Right forelimb (tissue), 1 donor: ENCODE measurements around the gene YBX2.
A peak's percentile ranks its signal among the peaks of the same experiment; 100 is the strongest.

ENCODE experiments used
- DNase-seq: peaks from one replicate; pipeline ENCODE4 v3.0.0-alpha.2; 2018

The YBX2 gene

GRCh38 chr17:7295230-7296180 is 1.1 kb upstream of the YBX2 start:
- DNase-seq: no peak

- no peak for DNase-seq
Observed at GRCh38 chr17:7293816-7294613, 424 bp downstream of the YBX2 start.

GRCh38 chr17:7293159-7293558 is 1.3 kb downstream of the YBX2 start:
- no peak for DNase-seq

- no peak for DNase-seq
Observed at GRCh38 chr17:7292729-7293128, 1.7 kb downstream of the YBX2 start.

- DNase-seq: no peak
Observed at GRCh38 chr17:7292194-7292593, 2.2 kb downstream of the YBX2 start.

GRCh38 chr17:7290685-7291084 is 3.8 kb downstream of the YBX2 start:
- DNase-seq: no peak

- no peak for DNase-seq
Observed at GRCh38 chr17:7290166-7290565, 4.3 kb downstream of the YBX2 start.

GRCh38 chr17:7289256-7290032 is 5.0 kb downstream of the YBX2 start:
- no peak for DNase-seq

- DNase-seq: no peak
Observed at GRCh38 chr17:7285679-7286078, 8.8 kb downstream of the YBX2 start.

- no peak for DNase-seq
Observed at GRCh38 chr17:7284911-7285310, 9.5 kb downstream of the YBX2 start.

GRCh38 chr17:7283471-7284216 is 10.8 kb downstream of the YBX2 start:
- no peak for DNase-seq

- DNase-seq: no peak
Observed at GRCh38 chr17:7282752-7283321, 11.6 kb downstream of the YBX2 start.

- DNase-seq: peak; percentile 52
Observed at GRCh38 chr17:7281953-7282751, 12.3 kb downstream of the YBX2 start.

GRCh38 chr17:7281074-7281952 is 13.1 kb downstream of the YBX2 start, which contains the start of gene SLC2A4:
TSS of gene SLC2A4 (plus strand) at chr17:7281718. CDS start at chr17:7281935, 217 bp downstream.
- peak; percentile 92 for DNase-seq

- DNase-seq: peak; percentile 87
Observed at GRCh38 chr17:7280519-7281073, 13.8 kb downstream of the YBX2 start.

- DNase-seq: no peak
Observed at GRCh38 chr17:7279448-7279847, 15.0 kb downstream of the YBX2 start.

GRCh38 chr17:7266784-7267183 is 27.7 kb downstream of the YBX2 start:
- DNase-seq: no peak

GRCh38 chr17:7263801-7264078 is 30.7 kb downstream of the YBX2 start:
- DNase-seq: no peak

- DNase-seq: no peak
Observed at GRCh38 chr17:7262935-7263800, 31.3 kb downstream of the YBX2 start.
